Transverse colon (tissue), 4 donors: ENCODE data around the gene DESI1. TPM values are rescaled to one million over a fixed set of nuclear protein-coding genes. Genes with fewer than 3 reads are reported as not detected.
"Not testable (repeated sequence)": the region's sequence is repeated elsewhere in the genome, so short reads cannot be mapped to it uniquely, and the experiment has no call there.

Source experiments
- DNase-seq: peaks from one replicate; pipeline ENCODE4 v3.0.0-alpha.2; 2019
- H3K27ac ChIP-seq, 4 donors: fragments of 200-600 bp; sonication (generic); 2 replicates each; pipeline ENCODE4 v1.5.1; 2016 to 2018; ENCODE audit warnings: inconsistent platforms in 4 of 4
- H3K27me3 ChIP-seq: fragments of 200-600 bp; sonication (generic); 2 replicates; pipeline ENCODE4 v1.5.1; 2017; ENCODE audit warnings: inconsistent platforms
- H3K36me3 ChIP-seq, 4 donors: fragments of 200-600 bp; sonication (generic); 2 replicates each; pipeline ENCODE4 v1.5.1; 2017 to 2019; ENCODE audit warnings: inconsistent platforms in 4 of 4
- H3K4me1 ChIP-seq, 4 donors: fragments of 200-600 bp; sonication (generic); 2 replicates each; pipeline ENCODE4 v1.5.1; 2017 to 2020; ENCODE audit warnings: inconsistent platforms in 4 of 4
- H3K4me3 ChIP-seq, 4 donors: fragments of 200-600 bp; sonication (generic); 1 replicate in 1 of 4; 2 replicates in 3 of 4; pipeline versions ENCODE4 v1.5.1 to v1.6.1; 2017 to 2019; ENCODE audit warnings: inconsistent platforms in 4 of 4
- H3K9me3 ChIP-seq, 2 donors: fragments of 200-600 bp; sonication (generic); 2 replicates each; pipeline ENCODE4 v1.5.1; 2017 to 2019; ENCODE audit warnings: inconsistent platforms in 2 of 2
- CTCF ChIP-seq, 5 experiments: fragments of 200-600 bp in 3 of 5; fragments of 450-650 bp in 2 of 5; sonication (generic) in 3 of 5; IDR thresholded peaks; 1 replicate in 2 of 5; 2 replicates in 3 of 5; pipeline ENCODE4 v1.5.1; 2016 to 2017; ENCODE audit warnings: antibody characterized with exemption in 5 of 5, inconsistent platforms in 3 of 5, mild to moderate bottlenecking in 2 of 5, moderate library complexity in 1 of 5
- EP300 ChIP-seq: sonication (generic); formaldehyde crosslinking; IDR thresholded peaks from one replicate; pipeline ENCODE4 v1.6.1; 2017; ENCODE audit warnings: antibody characterized with exemption, low read depth
- POLR2A ChIP-seq: fragments of 450-650 bp; IDR thresholded peaks from one replicate; pipeline ENCODE4 v1.6.1; 2016; ENCODE audit warnings: antibody characterized with exemption, mild to moderate bottlenecking, moderate library complexity
- POLR2AphosphoS5 ChIP-seq, 3 donors: sonication (generic); formaldehyde crosslinking; IDR thresholded peaks; one replicate each; pipeline ENCODE4 v1.6.1; 2016; ENCODE audit warnings: antibody characterized with exemption in 3 of 3
- WGBS, 2 donors: methylation state at CpG; one replicate each; pipeline ENCODE4 v1.1.5; 2018; ENCODE audit warnings: low coverage in 1 of 2; 5-methylcytosine and 5-hydroxymethylcytosine counted together
- in situ Hi-C, 4 donors: fragments of 200-750 bp; cut with MboI; loops; one replicate each; pipeline versions ENCODE4 v1.15.0 to v1.15.1; 2017; ENCODE audit warnings: low sequenced_read_pairs in 3 of 4, low pct_ligation_motif_present in 1 of 4, low pct_unique_long_range_greater_than_20kb in 1 of 4
- intact Hi-C: fragments of 100-400 bp; cut with DNase I; formaldehyde crosslinking; loops from one replicate; pipeline ENCODE4 v1.15.1; 2023; ENCODE audit warnings: low total_unique reads
- total RNA-seq, 4 donors: library from RNA; depleted of rRNA; stranded (reverse); fragments of >200 nt; gene quantifications; one replicate each; pipeline ENCODE4 v1.1.0, GENCODE V29; 2016

DESI1 gene
- 10 to 100 TPM; 13.5 to 27.6 (median 16.8) TPM for total RNA-seq

GRCh38 chr22:41620589-41621098, at the start of gene DESI1:
Gene DESI1, minus strand, starts transcription at chr22:41621043. Its CDS starts 204 bp downstream, at chr22:41620839.
- H3K36me3 ChIP-seq, result peaks cover 0 to 26% (median 11%) of the 10 kb centered on the region in 4 donors
- in situ Hi-C loops (no loop called here), intact Hi-C loops (loop anchor here (5.0 kb wide), 1 partner anchor 223 kb away; no protein-coding TSS in a partner anchor)
- WGBS, 2 donors, result 0% methylated on average over 35 of the region's 40 CpGs; no CpG with 5 or more reads in 1 of the 2 donors
- H3K4me1 ChIP-seq, result peaks cover 17 to 47% (median 25%) of the 10 kb centered on the region in 4 donors
- no peaks in the 10 kb centered on the region for H3K27me3 ChIP-seq
- peak within 1 kb of the TSS; percentile 73 to 96 (median 84) for H3K4me3 ChIP-seq
- H3K27ac ChIP-seq, result peak within 1 kb of the TSS; percentile 91 to 98 (median 96)
- TF ChIP-seq CTCF (IDR thresholded peaks at IDR 0.05) (peak in 1 of 5 experiments; percentile 10), POLR2A (peak; percentile 95), EP300 (no peak), POLR2AphosphoS5 (IDR thresholded peaks at IDR 0.05) (peak; percentile 96 to 97 (median 97))
- no peak for DNase-seq
- H3K9me3 ChIP-seq, result no peaks in the 10 kb centered on the region

- TF ChIP-seq EP300 (no peak), CTCF (IDR thresholded peaks at IDR 0.05) (no peak), POLR2AphosphoS5 (IDR thresholded peaks at IDR 0.05) (no peak), POLR2A (no peak)
- in situ Hi-C loops, result no loop called here
These were observed 48.4 kb upstream of the DESI1 start for GRCh38 chr22:41668971-41669911.

GRCh38 chr22:41664951-41665350, 44.1 kb upstream of the DESI1 start:
- Histone ChIP-seq H3K27ac (no peak overlapping the region), H3K4me3 (no peak overlapping the region), H3K4me1 (peaks cover 0 to 14% (median 6%) of the 10 kb centered on the region in 4 donors), H3K27me3 (no peaks in the 10 kb centered on the region), H3K36me3 (peaks cover 0 to 43% (median 16%) of the 10 kb centered on the region in 4 donors), H3K9me3 (no peaks in the 10 kb centered on the region)
- intact Hi-C loops, result no loop called here
- in situ Hi-C loops, result no loop called here
- 82 to 83% methylated on average over 1 to 3 of the region's 3 CpGs for WGBS, 2 donors
- TF ChIP-seq POLR2A, result no peak
- no peak for TF ChIP-seq POLR2AphosphoS5 (IDR thresholded peaks at IDR 0.05)
- TF ChIP-seq CTCF (IDR thresholded peaks at IDR 0.05), result no peak
- TF ChIP-seq EP300, result no peak
- no peak for DNase-seq

More at GRCh38 chr22:41668971-41669911, 48.4 kb upstream of the DESI1 start:
- no peaks in the 10 kb centered on the region for H3K9me3 ChIP-seq
- H3K36me3 ChIP-seq, result peaks cover 0 to 9% (median 0%) of the 10 kb centered on the region in 4 donors
- no peaks in the 10 kb centered on the region for H3K27me3 ChIP-seq
- H3K4me3 ChIP-seq, result no peak overlapping the region
- peaks cover 0 to 14% (median 6%) of the 10 kb centered on the region in 4 donors for H3K4me1 ChIP-seq
- DNase-seq, result no peak
- WGBS, 2 donors, result 82 to 90% methylated on average over 12 to 21 of the region's 21 CpGs
- H3K27ac ChIP-seq, result no peak overlapping the region
- intact Hi-C loops, result no loop called here

- Histone ChIP-seq H3K4me3 (no peak overlapping the region), H3K27ac (no peak overlapping the region), H3K4me1 (peaks cover 0 to 14% (median 6%) of the 10 kb centered on the region in 4 donors), H3K9me3 (no peaks in the 10 kb centered on the region), H3K36me3 (peaks cover 0 to 48% (median 18%) of the 10 kb centered on the region in 4 donors), H3K27me3 (no peaks in the 10 kb centered on the region)
- in situ Hi-C loops (no loop called here), intact Hi-C loops (no loop called here)
- DNase-seq, result no peak
- TF ChIP-seq POLR2AphosphoS5 (IDR thresholded peaks at IDR 0.05), result no peak
- TF ChIP-seq EP300, result no peak
- TF ChIP-seq POLR2A, result no peak
- TF ChIP-seq CTCF (IDR thresholded peaks at IDR 0.05), result no peak
These were observed 43.6 kb upstream of the DESI1 start for GRCh38 chr22:41664490-41664889.

GRCh38 chr22:41663594-41663993, 42.8 kb upstream of the DESI1 start:
- H3K9me3 ChIP-seq, H3K27ac ChIP-seq, DNase-seq, H3K4me3 ChIP-seq, in situ Hi-C loops, intact Hi-C loops, H3K27me3 ChIP-seq: not testable (repeated sequence)
- 72 to 80% methylated on average over 2 to 7 of the region's 9 CpGs for WGBS, 2 donors
- H3K36me3 ChIP-seq, result peaks cover 0 to 57% (median 22%) of the 10 kb centered on the region in 4 donors
- peaks cover 0 to 14% (median 6%) of the 10 kb centered on the region in 4 donors for H3K4me1 ChIP-seq
